Transverse colon (tissue), 4 donors: ENCODE results near the gene RAB28. TPM values are rescaled to one million over a fixed set of nuclear protein-coding genes. Genes with fewer than 3 reads are reported as not detected.

Source experiments
- DNase-seq: peaks from one replicate; pipeline ENCODE4 v3.0.0-alpha.2; 2019
- H3K27ac ChIP-seq, 4 donors: fragments of 200-600 bp; sonication (generic); 2 replicates each; pipeline ENCODE4 v1.5.1; 2016 to 2018; ENCODE audit warnings: inconsistent platforms in 4 of 4
- H3K27me3 ChIP-seq: fragments of 200-600 bp; sonication (generic); 2 replicates; pipeline ENCODE4 v1.5.1; 2017; ENCODE audit warnings: inconsistent platforms
- H3K36me3 ChIP-seq, 4 donors: fragments of 200-600 bp; sonication (generic); 2 replicates each; pipeline ENCODE4 v1.5.1; 2017 to 2019; ENCODE audit warnings: inconsistent platforms in 4 of 4
- H3K4me1 ChIP-seq, 4 donors: fragments of 200-600 bp; sonication (generic); 2 replicates each; pipeline ENCODE4 v1.5.1; 2017 to 2020; ENCODE audit warnings: inconsistent platforms in 4 of 4
- H3K4me3 ChIP-seq, 4 donors: fragments of 200-600 bp; sonication (generic); 1 replicate in 1 of 4; 2 replicates in 3 of 4; pipeline versions ENCODE4 v1.5.1 to v1.6.1; 2017 to 2019; ENCODE audit warnings: inconsistent platforms in 4 of 4
- H3K9me3 ChIP-seq, 2 donors: fragments of 200-600 bp; sonication (generic); 2 replicates each; pipeline ENCODE4 v1.5.1; 2017 to 2019; ENCODE audit warnings: inconsistent platforms in 2 of 2
- EP300 ChIP-seq: sonication (generic); formaldehyde crosslinking; IDR thresholded peaks from one replicate; pipeline ENCODE4 v1.6.1; 2017; ENCODE audit warnings: antibody characterized with exemption, low read depth
- POLR2A ChIP-seq: fragments of 450-650 bp; IDR thresholded peaks from one replicate; pipeline ENCODE4 v1.6.1; 2016; ENCODE audit warnings: antibody characterized with exemption, mild to moderate bottlenecking, moderate library complexity
- POLR2AphosphoS5 ChIP-seq, 3 donors: sonication (generic); formaldehyde crosslinking; IDR thresholded peaks; one replicate each; pipeline ENCODE4 v1.6.1; 2016; ENCODE audit warnings: antibody characterized with exemption in 3 of 3
- WGBS, 2 donors: methylation state at CpG; one replicate each; pipeline ENCODE4 v1.1.5; 2018; ENCODE audit warnings: low coverage in 1 of 2; 5-methylcytosine and 5-hydroxymethylcytosine counted together
- in situ Hi-C, 4 donors: fragments of 200-750 bp; cut with MboI; loops; one replicate each; pipeline versions ENCODE4 v1.15.0 to v1.15.1; 2017; ENCODE audit warnings: low sequenced_read_pairs in 3 of 4, low pct_ligation_motif_present in 1 of 4, low pct_unique_long_range_greater_than_20kb in 1 of 4
- intact Hi-C: fragments of 100-400 bp; cut with DNase I; formaldehyde crosslinking; loops from one replicate; pipeline ENCODE4 v1.15.1; 2023; ENCODE audit warnings: low total_unique reads
- total RNA-seq, 4 donors: library from RNA; depleted of rRNA; stranded (reverse); fragments of >200 nt; gene quantifications; one replicate each; pipeline ENCODE4 v1.1.0, GENCODE V29; 2016
- TF ChIP-seq, protein P1 (sequence below), 5 experiments: fragments of 200-600 bp in 3 of 5; fragments of 450-650 bp in 2 of 5; sonication (generic) in 3 of 5; IDR thresholded peaks; 1 replicate in 2 of 5; 2 replicates in 3 of 5; pipeline ENCODE4 v1.5.1; 2016 to 2017; ENCODE audit warnings: antibody characterized with exemption in 5 of 5, inconsistent platforms in 3 of 5, mild to moderate bottlenecking in 2 of 5, moderate library complexity in 1 of 5

Gene RAB28
- total RNA-seq, 4 donors from 2014 or later = 6.4 to 19.5 (median 17.8) TPM

DNA sequence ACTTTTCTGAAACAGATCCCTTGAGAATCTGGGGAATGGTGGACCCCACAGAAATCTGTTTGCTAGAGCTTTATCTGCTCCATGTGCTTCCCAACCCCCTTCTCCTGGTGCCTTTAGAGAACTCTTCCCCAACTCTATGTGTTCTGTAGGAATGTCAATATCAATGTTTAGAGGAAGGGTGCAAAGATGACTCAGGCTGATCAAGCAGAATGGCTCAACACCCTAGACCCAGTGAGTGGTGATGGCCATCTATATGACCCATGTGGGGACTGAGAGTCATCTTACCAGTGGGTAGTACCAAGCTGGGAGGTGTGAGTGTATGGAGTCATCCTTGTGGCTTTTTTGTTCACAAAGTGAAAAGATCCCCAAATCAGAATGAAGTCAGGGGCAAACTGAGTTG lies 143.5 kb downstream of the RAB28 start:
- intact Hi-C loops = no loop called here
- H3K27me3 ChIP-seq = no peaks in the 10 kb centered on the region
- no peaks in the 10 kb centered on the region for H3K36me3 ChIP-seq
- H3K27ac ChIP-seq = no peak overlapping the region
- H3K4me1 ChIP-seq = no peaks in the 10 kb centered on the region
- no peak overlapping the region for H3K4me3 ChIP-seq
- DNase-seq = no peak
- TF ChIP-seq POLR2AphosphoS5 (IDR thresholded peaks at IDR 0.05) = no peak
- TF ChIP-seq, protein P1, sequence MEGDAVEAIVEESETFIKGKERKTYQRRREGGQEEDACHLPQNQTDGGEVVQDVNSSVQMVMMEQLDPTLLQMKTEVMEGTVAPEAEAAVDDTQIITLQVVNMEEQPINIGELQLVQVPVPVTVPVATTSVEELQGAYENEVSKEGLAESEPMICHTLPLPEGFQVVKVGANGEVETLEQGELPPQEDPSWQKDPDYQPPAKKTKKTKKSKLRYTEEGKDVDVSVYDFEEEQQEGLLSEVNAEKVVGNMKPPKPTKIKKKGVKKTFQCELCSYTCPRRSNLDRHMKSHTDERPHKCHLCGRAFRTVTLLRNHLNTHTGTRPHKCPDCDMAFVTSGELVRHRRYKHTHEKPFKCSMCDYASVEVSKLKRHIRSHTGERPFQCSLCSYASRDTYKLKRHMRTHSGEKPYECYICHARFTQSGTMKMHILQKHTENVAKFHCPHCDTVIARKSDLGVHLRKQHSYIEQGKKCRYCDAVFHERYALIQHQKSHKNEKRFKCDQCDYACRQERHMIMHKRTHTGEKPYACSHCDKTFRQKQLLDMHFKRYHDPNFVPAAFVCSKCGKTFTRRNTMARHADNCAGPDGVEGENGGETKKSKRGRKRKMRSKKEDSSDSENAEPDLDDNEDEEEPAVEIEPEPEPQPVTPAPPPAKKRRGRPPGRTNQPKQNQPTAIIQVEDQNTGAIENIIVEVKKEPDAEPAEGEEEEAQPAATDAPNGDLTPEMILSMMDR (IDR thresholded peaks at IDR 0.05) = no peak
- no peak for TF ChIP-seq POLR2A
- TF ChIP-seq EP300 = no peak
- in situ Hi-C loops = no loop called here
- H3K9me3 ChIP-seq = no peaks in the 10 kb centered on the region

DNA sequence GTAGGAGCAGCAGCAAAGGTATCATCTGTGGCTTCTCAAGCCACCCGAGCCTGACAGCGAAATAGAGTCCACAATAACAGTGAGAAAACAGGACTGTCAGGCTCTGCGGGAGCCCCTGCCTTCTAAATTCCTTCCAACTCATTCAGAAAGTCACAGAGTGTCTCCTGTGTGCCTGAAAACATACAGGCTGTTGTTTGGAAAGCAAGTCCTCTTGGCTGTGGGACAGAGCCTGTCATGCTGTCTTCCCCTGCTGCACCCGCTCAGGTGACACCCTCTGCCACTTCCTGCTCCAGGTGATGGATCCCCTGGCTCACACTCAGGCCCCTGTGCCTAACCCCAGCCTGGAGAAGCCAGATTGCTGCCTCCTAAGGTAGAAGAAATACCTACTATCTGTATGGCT lies 152.3 kb downstream of the RAB28 start:
- TF ChIP-seq EP300 = no peak
- TF ChIP-seq, protein P1 (IDR thresholded peaks at IDR 0.05) = no peak
- TF ChIP-seq POLR2AphosphoS5 (IDR thresholded peaks at IDR 0.05) = no peak
- TF ChIP-seq POLR2A = no peak
- DNase-seq = no peak
- 81 to 90% methylated on average over 2 to 4 of the region's 4 CpGs for WGBS, 2 donors
- Histone ChIP-seq H3K36me3 (no peaks in the 10 kb centered on the region), H3K27me3 (no peaks in the 10 kb centered on the region), H3K9me3 (no peaks in the 10 kb centered on the region), H3K27ac (no peak overlapping the region), H3K4me3 (no peak overlapping the region), H3K4me1 (peaks cover 0 to 4% (median 0%) of the 10 kb centered on the region in 4 donors)
- in situ Hi-C loops (no loop called here), intact Hi-C loops (no loop called here)

DNA sequence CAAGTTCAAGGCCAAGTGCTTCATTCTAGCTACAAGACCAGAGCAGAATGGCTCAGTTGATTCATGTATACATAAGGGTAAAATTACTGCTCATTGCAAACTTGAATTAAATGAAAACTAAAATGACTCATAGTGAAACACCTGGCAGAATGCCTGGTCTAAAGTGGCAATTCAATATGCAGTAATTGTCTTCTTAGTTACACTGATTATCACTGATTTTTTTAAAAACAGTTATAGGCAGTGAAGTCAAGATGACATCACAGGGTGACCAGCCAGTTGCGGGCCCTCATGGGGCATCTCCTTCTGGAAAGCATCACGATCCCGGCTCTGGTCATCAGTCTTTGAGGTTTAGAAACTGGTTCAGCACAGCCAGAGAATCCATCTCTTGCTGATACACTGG lies 154.2 kb downstream of the RAB28 start:
- Histone ChIP-seq H3K27ac (no peak overlapping the region), H3K36me3 (no peaks in the 10 kb centered on the region), H3K4me3 (no peak overlapping the region), H3K9me3 (no peaks in the 10 kb centered on the region), H3K27me3 (no peaks in the 10 kb centered on the region), H3K4me1 (peaks cover 0 to 4% (median 0%) of the 10 kb centered on the region in 4 donors)
- DNase-seq = no peak
- TF ChIP-seq POLR2AphosphoS5 (IDR thresholded peaks at IDR 0.05) (no peak), POLR2A (no peak), EP300 (no peak)
- TF ChIP-seq, protein P1 (IDR thresholded peaks at IDR 0.05) = no peak
- WGBS, 2 donors = 83 to 89% methylated on average over 1 to 3 of the region's 3 CpGs
- in situ Hi-C loops (no loop called here), intact Hi-C loops (no loop called here)

DNA sequence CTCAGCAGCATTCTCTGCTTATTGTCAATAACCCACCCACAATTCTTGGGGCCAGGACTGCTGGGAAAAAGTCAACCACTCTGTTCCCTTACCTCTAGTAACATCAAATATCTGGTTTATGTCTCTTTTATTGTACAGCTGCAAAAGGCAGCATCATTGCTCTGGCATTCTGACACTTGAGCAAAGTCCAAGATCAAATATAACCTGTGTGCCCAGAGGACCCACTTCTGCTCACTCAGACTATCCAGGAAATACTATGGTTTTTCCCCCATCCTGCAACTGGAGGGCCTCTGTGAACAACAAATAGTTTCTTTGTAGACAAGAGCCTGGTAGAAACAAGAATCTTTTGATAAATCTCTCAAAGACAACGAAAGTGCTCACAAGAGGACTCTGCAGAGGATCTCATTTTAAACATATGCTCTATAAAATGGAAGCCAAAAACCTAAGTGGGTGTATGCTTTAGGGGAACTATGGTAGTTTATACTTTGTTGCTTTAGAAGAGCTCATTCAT lies 154.7 kb downstream of the RAB28 start:
- intact Hi-C loops (no loop called here), in situ Hi-C loops (no loop called here)
- H3K4me1 ChIP-seq = peaks cover 0 to 4% (median 0%) of the 10 kb centered on the region in 4 donors
- 20 to 37% methylated on average over 1 of the region's 1 CpG for WGBS, 2 donors
- H3K4me3 ChIP-seq = no peak overlapping the region
- no peak for DNase-seq
- no peaks in the 10 kb centered on the region for H3K36me3 ChIP-seq
- no peak overlapping the region for H3K27ac ChIP-seq
- no peak for TF ChIP-seq POLR2A
- TF ChIP-seq, protein P1 (IDR thresholded peaks at IDR 0.05) = no peak
- no peaks in the 10 kb centered on the region for H3K27me3 ChIP-seq
- H3K9me3 ChIP-seq = no peaks in the 10 kb centered on the region
